GM12891 (cell line): ENCODE results near the gene ZNF324.

ENCODE experiments used
- POLR2A ChIP-seq: IDR thresholded peaks from 2 replicates; pipeline ENCODE4 v1.6.1; 2011; ENCODE audit warnings: low read depth, low read length, control low read depth
- POLR2AphosphoS5 ChIP-seq: IDR thresholded peaks from 2 replicates; pipeline ENCODE4 v1.6.1; 2011; ENCODE audit warnings: low read depth, low read length, control low read depth
- POU2F2 ChIP-seq: IDR thresholded peaks from 2 replicates; pipeline ENCODE4 v1.6.1; 2011; ENCODE audit warnings: low read depth, mild to moderate bottlenecking, control low read depth, low read length, moderate library complexity
- SPI1 ChIP-seq: IDR thresholded peaks from 2 replicates; pipeline ENCODE4 v1.6.1; 2011; ENCODE audit warnings: low read depth, low read length, control low read depth
- TAF1 ChIP-seq: IDR thresholded peaks from 2 replicates; pipeline ENCODE4 v1.6.1; 2011; ENCODE audit warnings: low read depth, low read length, control low read depth

DNA sequence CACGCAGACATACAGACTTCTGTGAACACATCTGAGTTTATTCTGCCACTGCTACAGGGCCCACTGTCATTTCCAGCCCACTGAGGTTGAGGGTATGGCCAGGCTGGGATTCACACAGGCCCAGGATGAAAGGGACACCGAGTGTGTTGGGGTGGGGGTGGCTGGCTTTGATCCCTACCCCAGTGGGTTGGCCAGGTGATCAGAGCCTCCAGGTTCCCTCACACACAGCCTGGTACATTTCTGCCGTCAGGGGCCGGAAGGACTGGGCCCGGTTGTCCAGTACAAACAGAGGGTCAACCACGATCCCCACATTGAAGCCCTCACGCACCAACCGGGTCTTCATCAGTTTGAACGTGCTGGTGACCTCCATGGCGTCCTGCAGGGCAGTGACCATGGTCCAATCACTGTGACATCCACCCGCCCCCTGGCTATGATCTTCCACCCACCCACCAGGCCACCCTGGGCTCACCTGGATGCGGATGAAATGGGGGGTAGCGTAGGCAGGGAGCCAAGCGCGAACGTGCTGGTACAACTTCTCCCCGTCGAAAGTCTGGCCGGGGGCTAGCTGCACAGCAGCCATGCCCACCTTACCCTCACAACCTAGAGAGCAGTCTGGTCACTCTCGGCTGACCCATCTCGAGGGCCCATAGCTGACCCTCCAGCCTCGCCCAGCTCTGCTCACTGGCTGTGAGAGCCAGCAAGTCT lies 31.6 kb downstream of the ZNF324 start:
- TF ChIP-seq TAF1 (no peak), POLR2A (no peak), POLR2AphosphoS5 (no peak), POU2F2 (no peak), SPI1 (no peak)
